ENCODE measurements around the gene HNF4A.

HNF4A gene

GRCh38 chr20:44426879-44427790 lies 71.6 kb downstream of the HNF4A start:
- no peak for DNase-seq (ENCODE audit: low read depth)
- H3K4me3 ChIP-seq (ENCODE audit: low read depth, low read length) = no peak overlapping the region
- TF ChIP-seq CTCF (conservative IDR thresholded peaks at IDR 0.05; ENCODE audit: low read depth, low read length) = no peak

- no peak for TF ChIP-seq CTCF (conservative IDR thresholded peaks at IDR 0.05; ENCODE audit: low read depth, low read length)
- DNase-seq (ENCODE audit: low read depth) = no peak
- H3K4me3 ChIP-seq (ENCODE audit: low read depth, low read length) = no peak overlapping the region
Observed at GRCh38 chr20:44427804-44428173, 72.3 kb downstream of the HNF4A start.

- no peak overlapping the region for H3K4me3 ChIP-seq (ENCODE audit: low read depth, low read length)
- no peak for DNase-seq (ENCODE audit: low read depth)
- TF ChIP-seq CTCF (conservative IDR thresholded peaks at IDR 0.05; ENCODE audit: low read depth, low read length) = no peak
Observed at GRCh38 chr20:44428174-44429016, 72.9 kb downstream of the HNF4A start.

GRCh38 chr20:44429017-44429339 lies 73.5 kb downstream of the HNF4A start:
- TF ChIP-seq CTCF (conservative IDR thresholded peaks at IDR 0.05; ENCODE audit: low read depth, low read length) = no peak
- no peak for DNase-seq (ENCODE audit: low read depth)
- no peak overlapping the region for H3K4me3 ChIP-seq (ENCODE audit: low read depth, low read length)

- TF ChIP-seq CTCF (conservative IDR thresholded peaks at IDR 0.05; ENCODE audit: low read depth, low read length) = no peak
- H3K4me3 ChIP-seq (ENCODE audit: low read depth, low read length) = no peak overlapping the region
Observed at GRCh38 chr20:44429419-44430269, 74.1 kb downstream of the HNF4A start.

GRCh38 chr20:44430270-44431065 lies 75.0 kb downstream of the HNF4A start:
- no peak for DNase-seq (ENCODE audit: low read depth)
- no peak overlapping the region for H3K4me3 ChIP-seq (ENCODE audit: low read depth, low read length)
- no peak for TF ChIP-seq CTCF (conservative IDR thresholded peaks at IDR 0.05; ENCODE audit: low read depth, low read length)

More at GRCh38 chr20:44429419-44430269, 74.1 kb downstream of the HNF4A start:
- DNase-seq (ENCODE audit: low read depth) = no peak
